Hematopoietic multipotent progenitor cell (in vitro differentiated cells): Measurements from ENCODE around the gene CBFA2T3. TPM values are rescaled to one million over a fixed set of nuclear protein-coding genes. Genes with fewer than 3 reads are reported as not detected.
"Not testable (repeated sequence)": the region's sequence is repeated elsewhere in the genome, so short reads cannot be mapped to it uniquely, and the experiment has no call there.

Experiments
- DNase-seq, 3 donors: peaks; one replicate each; pipeline ENCODE4 v3.0.0-alpha.2; 2011 to 2015; ENCODE audit warnings: low read depth in 2 of 3, low spot score in 2 of 3
- total RNA-seq: library from RNA; depleted of rRNA; stranded (reverse); fragments of >200 nt; gene quantifications from one replicate; pipeline ENCODE4 v1.2.3, GENCODE V29; 2012

The CBFA2T3 gene
- total RNA-seq, 1 donor: 32.0 TPM

DNA sequence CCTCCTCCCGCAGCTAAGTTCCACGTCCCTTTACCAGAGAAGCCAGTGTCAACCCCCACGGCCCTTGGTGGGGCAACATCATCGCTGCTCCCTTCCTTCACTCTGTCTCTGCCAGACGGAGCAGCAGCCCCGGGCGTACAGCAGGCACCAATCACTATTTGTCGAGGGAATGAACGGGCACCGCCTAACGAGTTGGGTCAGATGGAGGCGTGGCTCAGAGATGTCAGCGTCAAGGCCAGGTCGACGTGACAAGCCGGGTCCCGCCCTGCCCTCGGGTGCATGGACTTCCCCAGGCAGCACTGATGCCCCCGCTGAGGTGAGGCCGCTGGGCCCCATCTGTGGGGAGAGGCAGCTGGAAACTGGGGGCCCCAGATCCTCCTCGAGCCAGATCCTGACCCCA lies 50.0 kb downstream of the CBFA2T3 start:
- DNase-seq: no peak

DNA sequence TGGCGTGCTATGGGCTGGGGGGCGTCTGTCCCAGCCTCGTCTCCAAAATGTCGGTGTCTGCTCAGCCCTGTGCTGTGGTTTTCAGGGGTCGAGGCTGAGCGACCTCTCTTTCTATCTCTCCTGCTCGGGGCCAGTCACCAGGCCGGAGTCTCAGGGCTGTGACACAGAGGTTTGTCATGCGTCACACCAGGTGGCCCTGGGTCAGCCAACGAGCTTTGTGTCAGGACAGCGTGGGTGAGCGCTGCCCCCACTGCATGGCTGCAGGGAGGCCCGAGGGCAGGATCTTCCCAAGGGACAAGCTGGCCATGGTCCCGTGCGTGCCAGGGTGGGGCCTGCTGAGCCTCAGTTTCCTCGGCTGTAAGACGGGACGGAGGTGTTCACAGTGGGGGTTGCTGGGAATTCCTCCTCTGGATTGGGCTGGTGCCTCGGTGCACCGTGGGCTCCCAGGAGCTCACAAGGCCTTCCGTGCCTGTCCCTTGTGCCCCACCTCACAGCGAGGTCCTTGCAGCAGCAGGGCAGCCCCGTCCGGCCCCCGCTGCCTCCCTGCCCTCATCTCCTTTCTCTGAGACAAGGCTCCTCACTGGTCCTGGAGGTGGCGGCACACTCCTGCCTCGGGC lies 50.5 kb downstream of the CBFA2T3 start:
- no peak for DNase-seq

DNA sequence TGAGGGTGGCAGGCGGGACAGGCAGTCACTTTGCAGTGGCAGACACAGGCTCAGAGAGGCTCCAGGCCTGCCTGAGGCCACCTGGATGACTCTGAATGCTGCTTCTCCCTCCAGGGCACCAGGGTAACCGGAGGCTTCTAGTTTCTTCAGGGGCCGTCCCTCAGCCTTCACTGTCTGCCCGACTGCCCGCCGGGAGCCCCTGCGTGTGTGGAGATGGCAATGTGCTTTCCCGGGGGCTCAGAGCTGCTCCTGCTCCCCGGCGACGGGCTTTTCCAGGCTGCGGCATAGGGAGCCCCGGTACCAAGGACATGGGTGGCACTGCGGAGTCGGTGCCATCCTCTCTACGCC lies 51.5 kb downstream of the CBFA2T3 start:
- no peak for DNase-seq

GRCh38 chr16:88924834-88925539 lies 52.0 kb downstream of the CBFA2T3 start:
- DNase-seq: peak in 2 of 3 donors; percentile 73 to 76

DNA sequence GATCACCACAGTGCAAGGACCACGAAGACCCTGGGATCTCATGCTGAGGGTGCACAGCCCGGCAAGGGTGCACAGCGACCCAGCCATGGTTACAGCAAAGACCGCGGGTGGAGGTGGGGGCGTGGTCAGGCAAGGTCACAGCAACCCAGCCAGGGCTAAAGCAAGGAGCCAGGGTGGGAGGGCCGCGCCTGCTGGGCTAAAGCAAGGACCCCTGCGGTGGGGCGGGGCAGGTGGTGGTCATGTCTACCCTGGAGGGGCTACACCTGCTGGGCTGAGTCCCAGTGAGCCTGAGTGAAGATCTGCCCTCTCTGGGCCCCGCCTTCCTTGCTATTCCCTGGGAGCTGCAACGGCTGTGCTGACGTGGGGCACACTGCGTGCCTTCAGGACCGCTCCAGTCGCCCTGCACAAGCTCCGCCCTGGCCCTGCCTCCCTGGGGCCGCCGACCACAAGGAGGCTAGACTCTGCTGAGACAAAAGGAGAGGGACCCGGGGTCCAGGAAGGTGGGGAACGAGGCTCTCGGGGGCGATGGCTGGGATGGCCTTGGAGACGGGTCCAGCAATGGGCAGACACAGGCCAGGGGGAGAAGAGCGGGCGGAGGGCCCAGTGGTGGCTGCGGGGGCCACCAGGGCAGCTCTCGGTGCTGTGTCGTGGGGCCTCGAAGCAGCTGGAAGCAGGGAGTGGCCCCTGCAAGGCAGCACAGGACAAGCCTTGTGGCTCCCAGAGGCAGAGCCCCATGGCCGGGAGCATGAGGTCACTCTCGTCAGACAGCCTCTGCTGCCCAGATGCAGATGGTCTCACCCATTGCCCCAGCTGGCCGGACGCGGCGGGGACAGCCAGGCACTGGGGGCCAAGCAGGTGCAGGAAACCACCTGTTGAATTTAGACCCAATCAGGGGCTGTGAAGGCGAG lies 52.8 kb downstream of the CBFA2T3 start:
- no peak for DNase-seq

DNA sequence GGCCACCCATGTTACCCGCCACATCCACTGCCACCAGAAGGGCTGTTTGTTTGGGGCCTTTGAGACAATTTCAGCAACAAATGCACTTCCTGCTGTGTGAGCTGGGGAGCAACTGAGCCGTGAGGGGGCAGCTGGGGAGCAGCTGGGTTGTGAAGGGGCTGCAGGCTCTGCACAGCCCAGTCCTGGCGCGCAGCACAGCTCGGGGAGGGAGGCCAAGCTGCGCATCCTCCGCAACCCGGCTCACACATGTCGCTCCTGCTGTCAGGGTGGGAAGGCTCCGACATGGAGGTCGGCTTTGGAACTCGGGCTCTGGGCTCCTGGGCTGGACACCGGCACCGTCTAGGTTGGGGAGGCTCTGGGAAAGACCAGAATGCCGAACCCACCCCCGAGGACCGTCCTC lies 53.6 kb downstream of the CBFA2T3 start:
- no peak for DNase-seq

DNA sequence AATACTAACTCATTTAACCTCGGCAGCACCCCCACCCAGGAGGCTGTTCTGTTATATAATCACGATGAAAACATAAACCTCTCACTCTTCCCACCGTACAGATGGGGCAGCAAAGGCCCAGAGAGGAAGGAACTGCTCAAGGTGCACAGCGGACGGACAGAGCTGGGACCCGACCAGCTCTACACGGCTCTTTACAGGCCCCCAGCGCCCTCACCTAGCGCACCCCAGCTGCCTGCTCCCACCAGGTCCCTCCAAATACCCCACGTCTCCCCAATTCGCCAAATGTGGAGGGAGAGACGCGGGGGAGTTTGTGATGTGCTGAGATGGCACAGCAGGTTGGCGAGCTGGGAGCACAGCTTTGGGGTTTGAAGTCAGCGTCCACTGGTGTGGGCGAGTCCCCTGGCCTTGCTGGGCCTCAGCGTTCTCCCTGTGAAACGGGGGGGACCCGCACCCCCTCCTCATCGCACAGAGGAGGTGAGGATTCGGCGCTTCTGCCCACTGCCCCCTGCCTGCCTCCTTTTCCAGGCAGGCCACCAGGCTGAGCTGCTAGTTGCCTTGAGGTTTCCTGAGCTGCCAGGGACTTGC lies 54.1 kb downstream of the CBFA2T3 start:
- no peak for DNase-seq

- no peak for DNase-seq
These were observed 54.7 kb downstream of the CBFA2T3 start for GRCh38 chr16:88922114-88922825.

DNA sequence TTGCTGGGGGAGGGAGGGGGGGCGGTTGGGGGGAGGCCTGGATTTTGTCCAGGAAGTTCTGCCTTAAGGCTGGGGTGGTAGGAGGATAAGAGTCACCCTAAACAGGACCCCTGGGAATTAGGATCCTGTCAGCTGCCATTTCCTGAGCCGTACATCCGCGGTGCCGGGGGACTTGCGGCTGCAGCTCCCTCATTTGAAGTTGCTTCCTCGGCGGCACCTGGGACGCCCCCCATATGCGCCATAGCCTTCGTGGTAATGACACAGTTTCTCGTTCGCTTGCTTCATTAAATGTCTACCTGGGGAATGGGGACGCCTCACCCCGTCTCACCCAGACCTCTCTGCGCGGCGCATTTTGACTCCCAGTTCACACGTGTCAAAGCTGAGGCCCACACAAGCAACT lies 55.4 kb downstream of the CBFA2T3 start:
- DNase-seq: no peak

DNA sequence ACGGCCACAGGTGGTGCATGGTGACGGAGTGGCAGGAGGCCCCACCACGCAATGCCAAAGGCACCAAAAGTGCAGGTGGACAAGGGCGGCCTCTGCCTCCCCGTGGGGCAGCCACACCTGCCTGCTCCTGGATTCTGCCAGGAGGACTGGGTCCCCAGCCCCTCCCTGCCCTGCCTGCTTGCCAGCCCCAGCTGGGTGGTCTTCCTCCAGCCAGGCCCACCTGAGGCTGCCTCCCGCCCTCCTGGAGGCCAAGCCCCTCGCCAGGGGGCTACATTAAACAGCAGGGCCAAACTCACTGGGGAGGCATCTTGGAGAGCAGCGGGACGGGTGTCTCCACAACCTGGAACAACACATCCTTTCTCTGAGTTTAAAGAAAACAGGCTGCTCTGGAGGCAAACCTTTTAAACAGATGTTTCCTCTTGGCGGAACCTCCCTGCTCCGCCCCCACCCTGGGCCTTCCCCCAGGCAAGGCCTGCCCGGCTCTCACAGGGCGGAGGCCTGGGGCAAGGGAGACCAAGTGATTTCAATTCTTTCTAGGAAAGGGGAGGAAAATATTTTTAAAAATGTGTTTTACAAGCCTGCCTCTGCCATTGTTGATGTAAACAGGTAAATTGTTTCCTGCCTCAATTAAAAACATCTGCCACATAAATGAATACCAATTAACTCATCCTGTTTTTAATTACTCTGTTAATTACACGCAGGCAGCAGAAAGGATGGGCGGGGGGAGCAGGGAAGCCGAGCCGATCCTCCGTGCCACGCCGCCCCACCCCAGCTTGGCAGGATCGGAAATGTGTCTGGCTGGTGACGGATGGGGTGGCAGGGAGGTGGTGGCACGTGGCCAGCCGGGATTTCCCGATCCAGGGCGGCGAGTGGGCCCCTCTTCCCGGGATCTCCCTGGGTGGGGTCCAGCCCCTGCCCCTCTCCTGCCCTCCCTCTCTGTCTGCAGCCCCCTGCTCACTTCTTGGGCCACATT lies 56.1 kb downstream of the CBFA2T3 start:
- peak in 2 of 3 donors; percentile 89 to 94 for DNase-seq

DNA sequence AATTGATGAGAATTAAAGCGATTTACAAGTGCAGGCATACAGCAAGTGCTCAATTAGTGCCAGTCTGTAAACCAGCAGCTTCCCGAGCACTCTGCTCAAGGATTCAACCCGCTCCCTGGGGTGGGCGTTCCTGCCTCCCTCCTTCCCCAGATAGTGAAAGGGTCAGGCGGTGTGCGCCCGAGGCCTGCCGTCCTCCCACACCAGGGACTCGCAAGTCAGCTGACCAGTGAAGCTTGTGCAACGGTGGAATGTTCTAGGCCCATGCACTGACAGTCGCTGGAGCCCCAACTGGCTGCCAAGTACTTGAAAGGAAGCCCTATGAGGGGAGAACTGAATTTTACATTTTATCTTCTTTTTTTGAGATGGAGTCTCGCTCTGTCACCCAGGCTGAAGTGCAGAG lies 57.1 kb downstream of the CBFA2T3 start:
- DNase-seq: no peak

DNA sequence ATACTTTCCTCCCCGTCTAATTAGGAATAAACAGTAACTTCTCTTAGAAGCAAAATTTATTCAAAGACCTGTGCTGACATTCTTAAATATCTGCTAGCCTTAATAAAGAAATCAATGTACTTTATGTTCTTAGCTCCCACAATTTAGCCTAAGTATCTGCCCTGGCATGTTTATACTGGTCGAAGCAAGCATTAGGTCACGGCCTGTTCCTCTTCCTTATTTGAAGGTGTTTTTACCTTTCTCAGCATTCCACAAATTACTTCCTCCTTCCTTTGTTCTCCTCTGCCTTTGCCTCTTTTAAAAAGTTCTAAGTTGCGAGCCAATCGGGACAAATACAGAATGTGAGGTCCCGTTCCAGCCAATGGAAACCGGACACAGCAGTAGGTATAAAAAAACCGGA lies 58.1 kb downstream of the CBFA2T3 start:
- not testable (repeated sequence) for DNase-seq

DNA sequence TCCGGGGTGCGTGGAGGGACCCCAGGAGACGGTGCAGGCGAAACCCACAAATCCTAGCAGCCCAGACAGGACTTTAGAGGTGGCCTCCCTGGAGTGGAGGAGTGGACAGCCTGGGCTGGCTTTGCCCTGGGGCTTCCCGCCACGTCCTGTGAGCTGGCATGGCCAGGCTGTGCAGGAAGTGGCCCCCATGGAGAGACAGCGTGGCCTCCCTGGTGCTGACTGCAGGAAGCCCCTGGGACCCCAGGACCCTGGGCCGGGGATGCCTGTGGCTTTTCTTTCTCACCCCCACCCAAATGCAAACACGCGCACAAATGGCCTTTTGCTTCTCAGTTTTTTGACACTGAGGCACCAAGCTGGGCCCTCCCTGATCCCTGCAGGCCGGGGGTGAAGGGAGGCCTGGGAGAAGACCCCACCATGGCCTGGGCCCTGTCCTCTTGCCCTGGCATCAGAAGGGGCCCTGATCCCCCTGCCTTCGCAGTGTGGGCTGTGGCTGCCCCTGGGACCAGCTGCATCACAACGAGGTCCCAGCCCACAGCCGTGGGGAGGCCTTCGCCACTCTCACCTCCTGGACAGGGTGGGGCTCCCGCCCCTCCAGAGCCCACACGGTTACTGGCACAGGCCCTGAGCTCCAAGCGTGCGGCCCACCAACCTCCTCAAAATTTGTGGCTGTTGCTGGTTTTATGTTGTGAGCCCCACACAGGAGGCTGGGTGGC lies 58.9 kb downstream of the CBFA2T3 start:
- DNase-seq: no peak

GRCh38 chr16:88917146-88917914 lies 59.7 kb downstream of the CBFA2T3 start:
- no peak for DNase-seq

DNA sequence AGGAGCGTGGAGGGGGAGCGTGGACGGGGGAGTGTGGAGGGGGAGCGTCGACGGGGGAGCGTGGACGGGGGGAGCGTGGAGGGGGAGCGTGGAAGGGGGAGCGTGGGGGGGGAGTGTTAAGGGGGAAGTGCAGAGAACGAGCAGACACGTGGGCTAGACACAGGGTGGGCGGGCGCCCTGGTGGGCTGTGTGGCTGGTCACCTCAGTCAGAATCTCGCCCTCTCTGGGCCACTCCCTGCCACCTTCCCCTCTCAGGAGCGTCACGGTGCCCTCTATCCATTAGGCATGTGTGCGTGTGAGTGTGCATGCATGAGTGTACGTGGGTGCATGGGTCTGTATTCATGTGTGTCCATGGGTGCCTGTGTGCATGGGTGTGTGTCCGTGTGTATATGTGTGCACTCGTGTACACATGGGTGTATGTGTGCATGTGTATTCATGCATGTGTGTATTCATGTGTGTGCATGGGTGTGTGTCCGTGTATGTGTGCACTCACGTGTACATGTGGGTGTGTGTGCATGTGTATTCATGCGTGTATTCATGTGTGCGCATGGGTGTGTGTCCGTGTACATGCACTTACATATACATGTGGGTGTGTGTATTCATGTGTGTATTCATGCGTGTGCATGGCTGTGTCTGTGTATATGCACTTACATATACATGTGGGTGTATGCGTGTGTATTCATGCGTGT lies 61.2 kb downstream of the CBFA2T3 start:
- no peak for DNase-seq

DNA sequence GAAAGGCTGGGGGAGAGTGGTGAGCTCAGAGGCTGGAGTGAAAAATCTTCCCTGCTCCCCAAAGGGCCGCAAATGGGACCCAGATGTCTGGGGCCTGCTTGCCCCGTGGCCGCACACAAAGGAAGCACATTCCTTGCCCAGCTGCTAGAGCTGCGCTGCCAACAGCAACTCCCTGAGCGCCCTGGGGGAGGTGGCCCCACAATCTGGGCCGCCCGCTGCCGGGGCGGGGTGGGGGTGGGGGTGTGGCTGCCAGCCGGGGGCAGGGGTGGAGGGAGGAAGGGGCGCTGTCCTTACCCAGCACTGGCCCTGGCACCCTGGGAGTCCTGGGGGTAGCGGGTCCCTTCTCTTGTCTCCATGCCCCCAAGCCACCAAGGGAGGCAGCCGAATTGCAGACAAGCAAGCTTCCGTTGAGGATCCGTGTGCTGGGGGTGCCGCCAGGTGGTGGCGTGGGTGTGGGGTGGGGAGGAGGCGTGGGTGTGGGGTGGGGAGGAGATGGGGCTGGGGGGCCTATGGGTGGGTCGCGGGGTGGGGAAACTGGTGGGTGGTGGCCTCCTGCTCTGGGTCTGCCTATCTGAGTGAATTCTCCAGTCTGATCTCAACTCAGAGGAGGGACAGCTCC lies 62.1 kb downstream of the CBFA2T3 start:
- DNase-seq: peak in 1 of 3 donors; percentile 14

GRCh38 chr16:88913870-88914269 lies 63.1 kb downstream of the CBFA2T3 start:
- no peak for DNase-seq
